Large intestine (tissue), 3 donors: ENCODE measurements around the gene GAB1. TPM values are rescaled to one million over a fixed set of nuclear protein-coding genes. Genes with fewer than 3 reads are reported as not detected.
A peak's percentile ranks its signal among the peaks of the same experiment; 100 is the strongest.
"Not testable (repeated sequence)": the region's sequence is repeated elsewhere in the genome, so short reads cannot be mapped to it uniquely, and the experiment has no call there.

Experiments
- DNase-seq, 2 donors: peaks; one replicate each; pipeline versions ENCODE4 v3.0.0 to v3.0.0-alpha.2; 2013
- H3K27ac ChIP-seq: one replicate; pipeline ENCODE4 v1.5.1; 2013; ENCODE audit warnings: low read length
- H3K27me3 ChIP-seq: 2 replicates; pipeline ENCODE4 v1.6.1; 2013; ENCODE audit warnings: low read length; ENCODE audit not compliant: control insufficient read depth, insufficient read depth
- H3K36me3 ChIP-seq: 2 replicates; pipeline ENCODE4 v1.6.1; 2013; ENCODE audit warnings: low read length; ENCODE audit not compliant: control insufficient read depth, insufficient read depth
- H3K4me1 ChIP-seq: one replicate; pipeline ENCODE4 v1.6.1; 2013; ENCODE audit warnings: low read length; ENCODE audit not compliant: control insufficient read depth, insufficient read depth
- H3K4me3 ChIP-seq: one replicate; pipeline ENCODE4 v1.5.1; 2013; ENCODE audit warnings: low read length
- H3K9me3 ChIP-seq: one replicate; pipeline ENCODE4 v1.6.1; 2013; ENCODE audit warnings: mild to moderate bottlenecking, low read depth, low read length, moderate library complexity; ENCODE audit not compliant: control insufficient read depth
- WGBS: methylation state at CpG from one replicate; pipeline ENCODE4 v1.1.5; 2013; ENCODE audit warnings: low lambda C conversion rate; ENCODE audit not compliant: insufficient coverage; 5-methylcytosine and 5-hydroxymethylcytosine counted together
- polyA plus RNA-seq: library from polyadenylated mRNA; unstranded; fragments of 120-200 nt; gene quantifications from one replicate; pipeline ENCODE4 v1.2.1, GENCODE V29; 2013

The GAB1 gene
- polyA plus RNA-seq, 1 donor = 69.2 TPM

- no peaks in the 10 kb centered on the region for H3K9me3 ChIP-seq
- no peak overlapping the region for H3K4me3 ChIP-seq
- H3K27me3 ChIP-seq = no peaks in the 10 kb centered on the region
- no peak for DNase-seq
- no peak overlapping the region for H3K27ac ChIP-seq
- WGBS = no CpG with 5 or more reads among the region's 2 CpGs
- H3K36me3 ChIP-seq = peaks cover 7% of the 10 kb centered on the region
- peaks cover 26% of the 10 kb centered on the region for H3K4me1 ChIP-seq
Observed at GRCh38 chr4:143347484-143348111, 10.9 kb downstream of the GAB1 start.

GRCh38 chr4:143348233-143349077 is 11.8 kb downstream of the GAB1 start:
- Histone ChIP-seq H3K9me3 (no peaks in the 10 kb centered on the region), H3K27me3 (no peaks in the 10 kb centered on the region), H3K27ac (no peak overlapping the region), H3K4me3 (no peak overlapping the region), H3K36me3 (peaks cover 7% of the 10 kb centered on the region), H3K4me1 (peaks cover 34% of the 10 kb centered on the region)
- WGBS = 35% methylated on average over 3 of the region's 7 CpGs
- DNase-seq = peak; percentile 47 to 68

- no CpG with 5 or more reads among the region's 25 CpGs for WGBS
- not testable (repeated sequence) for H3K4me3 ChIP-seq, H3K9me3 ChIP-seq, H3K36me3 ChIP-seq, H3K27ac ChIP-seq, DNase-seq, H3K27me3 ChIP-seq
- peaks cover 37% of the 10 kb centered on the region for H3K4me1 ChIP-seq
Observed at GRCh38 chr4:143349858-143350527, 13.3 kb downstream of the GAB1 start.

GRCh38 chr4:143351149-143351691 is 14.5 kb downstream of the GAB1 start:
- DNase-seq = no peak
- Histone ChIP-seq H3K36me3 (peaks cover 7% of the 10 kb centered on the region), H3K27me3 (no peaks in the 10 kb centered on the region), H3K4me3 (no peak overlapping the region), H3K27ac (peak overlapping the region; percentile 43), H3K4me1 (peaks cover 48% of the 10 kb centered on the region), H3K9me3 (no peaks in the 10 kb centered on the region)
- WGBS = no CpG with 5 or more reads among the region's 20 CpGs

- peak overlapping the region; percentile 43 for H3K27ac ChIP-seq
- H3K9me3 ChIP-seq = no peaks in the 10 kb centered on the region
- H3K4me3 ChIP-seq = no peak overlapping the region
- H3K36me3 ChIP-seq = peaks cover 7% of the 10 kb centered on the region
- WGBS = 40% methylated on average over 1 of the region's 1 CpG
- DNase-seq = peak in 1 of 2 donors; percentile 52
- no peaks in the 10 kb centered on the region for H3K27me3 ChIP-seq
- H3K4me1 ChIP-seq = peaks cover 55% of the 10 kb centered on the region
Observed at GRCh38 chr4:143351774-143352451, 15.2 kb downstream of the GAB1 start.

- WGBS = 41% methylated on average over 3 of the region's 3 CpGs
- Histone ChIP-seq H3K4me3 (no peak overlapping the region), H3K4me1 (peaks cover 62% of the 10 kb centered on the region)
Observed at GRCh38 chr4:143352720-143353119, 16.0 kb downstream of the GAB1 start.

GRCh38 chr4:143353797-143354196 is 17.1 kb downstream of the GAB1 start:
- H3K4me3 ChIP-seq = peak overlapping the region; percentile 19
- H3K27ac ChIP-seq = peak overlapping the region; percentile 97
- peaks cover 7% of the 10 kb centered on the region for H3K36me3 ChIP-seq
- no peaks in the 10 kb centered on the region for H3K9me3 ChIP-seq
- H3K4me1 ChIP-seq = peaks cover 68% of the 10 kb centered on the region
- DNase-seq = peak in 1 of 2 donors; percentile 79
- H3K27me3 ChIP-seq = no peaks in the 10 kb centered on the region
- WGBS = no CpG with 5 or more reads among the region's 2 CpGs

More at GRCh38 chr4:143352720-143353119, 16.0 kb downstream of the GAB1 start:
- Histone ChIP-seq H3K27me3 (no peaks in the 10 kb centered on the region), H3K27ac (peak overlapping the region; percentile 97), H3K36me3 (peaks cover 7% of the 10 kb centered on the region), H3K9me3 (no peaks in the 10 kb centered on the region)
- no peak for DNase-seq

- WGBS = 86% methylated on average over 2 of the region's 2 CpGs
- peaks cover 6% of the 10 kb centered on the region for H3K36me3 ChIP-seq
Observed at GRCh38 chr4:143354990-143355389, 18.3 kb downstream of the GAB1 start.

GRCh38 chr4:143355540-143356217 is 19.0 kb downstream of the GAB1 start:
- H3K27ac ChIP-seq = peak overlapping the region; percentile 97
- H3K4me3 ChIP-seq = no peak overlapping the region
- no peaks in the 10 kb centered on the region for H3K9me3 ChIP-seq
- no peaks in the 10 kb centered on the region for H3K27me3 ChIP-seq
- 80% methylated on average over 2 of the region's 6 CpGs for WGBS
- H3K4me1 ChIP-seq = peaks cover 83% of the 10 kb centered on the region
- peaks cover 3% of the 10 kb centered on the region for H3K36me3 ChIP-seq
- DNase-seq = peak in 1 of 2 donors; percentile 54

More at GRCh38 chr4:143354990-143355389, 18.3 kb downstream of the GAB1 start:
- Histone ChIP-seq H3K4me3 (peak overlapping the region; percentile 10), H3K4me1 (peaks cover 76% of the 10 kb centered on the region), H3K27me3 (no peaks in the 10 kb centered on the region), H3K27ac (peak overlapping the region; percentile 97), H3K9me3 (no peaks in the 10 kb centered on the region)
- DNase-seq = no peak
